ENCODE results near the gene MINDY2. TPM values are rescaled to one million over a fixed set of nuclear protein-coding genes. Genes with fewer than 3 reads are reported as not detected.
A peak's percentile ranks its signal among the peaks of the same experiment; 100 is the strongest.

The MINDY2 gene
- polyA plus RNA-seq: 6.1 to 11.2 TPM (median 6.8 TPM) in 3 replicates
- 18.8 TPM for polyA plus RNA-seq (2011; ENCODE audit: low read depth)
- polyA plus RNA-seq (2011; cell fraction: cytosol; rRNA removed): 4.3 and 7.3 TPM in 2 replicates
- polyA plus RNA-seq (2011; cell fraction: nucleus; rRNA removed): 7.3 and 9.3 TPM in 2 replicates
- polyA plus RNA-seq (2012; ENCODE audit: low replicate concordance): 8.4 and 10.4 TPM in 2 replicates
- 8.8 to 49.9 TPM (median 15.1 TPM) in 3 replicates for polyA minus RNA-seq
- 16.7 TPM for polyA minus RNA-seq (2011; cell fraction: cytosol; rRNA and poly(A)+ RNA removed)
- polyA minus RNA-seq (2011; cell fraction: nucleus; rRNA and poly(A)+ RNA removed): 10.9 and 19.9 TPM in 2 replicates

DNA sequence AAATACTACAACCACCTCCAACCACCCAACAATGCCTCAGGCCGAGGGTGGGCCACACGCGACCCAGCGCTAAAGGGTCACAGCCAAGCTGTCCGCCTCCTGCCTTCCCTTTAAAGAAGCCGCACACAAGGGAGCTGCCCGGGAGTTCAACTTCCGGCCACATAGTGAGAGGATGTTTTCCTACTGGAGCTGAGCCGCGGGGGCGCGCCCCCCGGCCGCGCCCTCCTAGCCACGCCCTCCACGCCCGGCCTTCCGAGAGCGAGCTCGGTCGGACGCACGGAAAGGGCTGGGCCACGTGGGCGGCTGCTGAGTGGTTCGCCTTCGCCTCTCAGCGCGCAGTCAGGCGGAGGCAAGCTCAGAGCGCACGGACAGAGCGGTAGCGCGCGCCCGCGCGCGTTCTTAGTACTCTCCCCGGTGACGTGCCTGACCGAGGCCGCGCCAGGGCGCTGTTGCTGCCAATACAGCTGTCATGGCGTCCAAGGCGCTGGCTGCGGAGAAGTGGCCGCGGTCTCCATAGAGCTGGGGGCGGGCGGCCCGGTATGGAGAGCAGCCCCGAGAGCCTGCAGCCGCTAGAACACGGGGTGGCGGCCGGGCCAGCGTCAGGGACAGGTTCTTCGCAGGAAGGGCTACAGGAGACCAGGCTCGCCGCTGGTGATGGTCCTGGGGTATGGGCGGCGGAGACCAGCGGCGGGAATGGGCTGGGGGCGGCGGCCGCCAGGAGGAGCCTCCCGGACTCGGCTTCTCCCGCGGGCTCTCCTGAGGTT lies at the start of gene MINDY2:
MINDY2 (plus strand) TSS at position 446 of the 764 bp plus-strand sequence; CDS start at position 540, 94 bp downstream.
- peak; percentile 59 for FAIRE-seq
- dilution Hi-C loops (cut with MboI; ENCODE audit: extremely low pct_ligation_motif_present, low sequenced_read_pairs): no loop called here
- peaks cover 0 to 2% of the 10 kb centered on the region in 2 experiments for H3K36me3 ChIP-seq (ENCODE audit: control insufficient read depth in 2 of 2, extremely low read depth in 1 of 2, insufficient read depth in 2 of 2, low read length in 2 of 2)

DNA sequence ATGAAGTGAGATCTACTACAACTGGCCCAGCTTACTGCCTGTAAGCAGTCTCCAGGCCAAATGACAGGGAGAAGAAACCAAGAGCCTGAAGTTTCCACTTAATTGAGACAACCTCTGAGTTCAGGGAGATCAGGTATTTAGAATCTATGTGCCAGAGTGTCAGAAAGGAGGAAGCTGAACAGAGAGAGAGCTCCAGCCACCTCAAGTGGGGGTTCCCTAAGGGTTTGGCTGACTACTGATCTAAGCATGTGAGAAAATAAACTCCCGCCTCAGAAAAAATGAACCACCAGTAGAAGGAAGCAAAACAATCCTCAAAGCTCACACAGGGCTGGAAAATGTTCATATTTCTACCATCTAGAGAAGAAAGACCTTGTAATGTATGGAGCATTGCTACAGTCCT lies 46.6 kb upstream of the MINDY2 start:
- Histone ChIP-seq H3K9me1 (ENCODE audit: control insufficient read depth, extremely low read depth, insufficient read depth, low read length) (no peaks in the 10 kb centered on the region), H4K20me1 (ENCODE audit: control insufficient read depth, extremely low read depth, insufficient read depth, low read length) (peaks cover 3% of the 10 kb centered on the region), H3K9me3 (ENCODE audit: control insufficient read depth, low read depth, low read length) (no peaks in the 10 kb centered on the region), H3K27ac (ENCODE audit: control insufficient read depth, insufficient read depth, low read length) (no peak overlapping the region), H2AFZ (ENCODE audit: control insufficient read depth, low read length) (no peak overlapping the region), H3K79me2 (ENCODE audit: control insufficient read depth, insufficient read depth, low read length) (peaks cover 98% of the 10 kb centered on the region), H3K27me3 (ENCODE audit: control insufficient read depth, extremely low read depth, insufficient read depth, low read length) (no peaks in the 10 kb centered on the region), H3K4me3 (ENCODE audit: control insufficient read depth in 2 of 3, extremely low read depth in 1 of 3, insufficient read depth in 2 of 3, low read depth in 1 of 3, low read length in 3 of 3) (no peak overlapping the region), H3K4me1 (ENCODE audit: control insufficient read depth, extremely low read depth, insufficient read depth, low read length) (no peaks in the 10 kb centered on the region), H3K9ac (ENCODE audit: control insufficient read depth, extremely low read depth, insufficient read depth, low read length) (no peak overlapping the region), H3K36me3 (ENCODE audit: control insufficient read depth in 2 of 2, extremely low read depth in 1 of 2, insufficient read depth in 2 of 2, low read length in 2 of 2) (no peaks in the 10 kb centered on the region), H3K4me2 (ENCODE audit: control insufficient read depth, extremely low read depth, insufficient read depth, low read depth, low read length) (no peak overlapping the region)
- no peak for TF ChIP-seq EZH2 (IDR thresholded peaks at IDR 0.05; ENCODE audit: low read length)
- TF ChIP-seq, protein P1, sequence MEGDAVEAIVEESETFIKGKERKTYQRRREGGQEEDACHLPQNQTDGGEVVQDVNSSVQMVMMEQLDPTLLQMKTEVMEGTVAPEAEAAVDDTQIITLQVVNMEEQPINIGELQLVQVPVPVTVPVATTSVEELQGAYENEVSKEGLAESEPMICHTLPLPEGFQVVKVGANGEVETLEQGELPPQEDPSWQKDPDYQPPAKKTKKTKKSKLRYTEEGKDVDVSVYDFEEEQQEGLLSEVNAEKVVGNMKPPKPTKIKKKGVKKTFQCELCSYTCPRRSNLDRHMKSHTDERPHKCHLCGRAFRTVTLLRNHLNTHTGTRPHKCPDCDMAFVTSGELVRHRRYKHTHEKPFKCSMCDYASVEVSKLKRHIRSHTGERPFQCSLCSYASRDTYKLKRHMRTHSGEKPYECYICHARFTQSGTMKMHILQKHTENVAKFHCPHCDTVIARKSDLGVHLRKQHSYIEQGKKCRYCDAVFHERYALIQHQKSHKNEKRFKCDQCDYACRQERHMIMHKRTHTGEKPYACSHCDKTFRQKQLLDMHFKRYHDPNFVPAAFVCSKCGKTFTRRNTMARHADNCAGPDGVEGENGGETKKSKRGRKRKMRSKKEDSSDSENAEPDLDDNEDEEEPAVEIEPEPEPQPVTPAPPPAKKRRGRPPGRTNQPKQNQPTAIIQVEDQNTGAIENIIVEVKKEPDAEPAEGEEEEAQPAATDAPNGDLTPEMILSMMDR (optimal IDR thresholded peaks at IDR 0.05 in 1 of 3, IDR thresholded peaks at IDR 0.05 in 1 of 3, conservative IDR thresholded peaks at IDR 0.05 in 1 of 3; ENCODE audit: extremely low read depth in 1 of 3, insufficient read depth in 2 of 3, low read length in 3 of 3): no peak
- no peak for DNase-seq (ENCODE audit: low read depth, low spot score)
- FAIRE-seq: no peak
- dilution Hi-C loops (cut with MboI; ENCODE audit: extremely low pct_ligation_motif_present, low sequenced_read_pairs): no loop called here

More for the DNA sequence above, at the start of gene MINDY2:
- peak within 1 kb of the TSS; percentile 85 for H3K27ac ChIP-seq (ENCODE audit: control insufficient read depth, insufficient read depth, low read length)
- TF ChIP-seq, protein P1 (optimal IDR thresholded peaks at IDR 0.05 in 1 of 3, IDR thresholded peaks at IDR 0.05 in 1 of 3, conservative IDR thresholded peaks at IDR 0.05 in 1 of 3; ENCODE audit: extremely low read depth in 1 of 3, insufficient read depth in 2 of 3, low read length in 3 of 3): peak in 1 of 3 experiments; percentile 59
- no peak for TF ChIP-seq EZH2 (IDR thresholded peaks at IDR 0.05; ENCODE audit: low read length)
- peaks cover 2% of the 10 kb centered on the region for H3K4me1 ChIP-seq (ENCODE audit: control insufficient read depth, extremely low read depth, insufficient read depth, low read length)
- peak; percentile 81 for DNase-seq (ENCODE audit: low read depth, low spot score)
- H3K9ac ChIP-seq (ENCODE audit: control insufficient read depth, extremely low read depth, insufficient read depth, low read length): peak within 1 kb of the TSS; percentile 90
- peak within 1 kb of the TSS; percentile 94 for H3K4me2 ChIP-seq (ENCODE audit: control insufficient read depth, extremely low read depth, insufficient read depth, low read depth, low read length)
- no peaks in the 10 kb centered on the region for H3K9me1 ChIP-seq (ENCODE audit: control insufficient read depth, extremely low read depth, insufficient read depth, low read length)
- no peaks in the 10 kb centered on the region for H3K27me3 ChIP-seq (ENCODE audit: control insufficient read depth, extremely low read depth, insufficient read depth, low read length)
- H3K79me2 ChIP-seq (ENCODE audit: control insufficient read depth, insufficient read depth, low read length): peaks cover 47% of the 10 kb centered on the region
- no peaks in the 10 kb centered on the region for H3K9me3 ChIP-seq (ENCODE audit: control insufficient read depth, low read depth, low read length)
- peak within 1 kb of the TSS; percentile 98 to 100 (median 98) for H3K4me3 ChIP-seq (ENCODE audit: control insufficient read depth in 2 of 3, extremely low read depth in 1 of 3, insufficient read depth in 2 of 3, low read depth in 1 of 3, low read length in 3 of 3)
- H2AFZ ChIP-seq (ENCODE audit: control insufficient read depth, low read length): peak within 1 kb of the TSS; percentile 91
- no peaks in the 10 kb centered on the region for H4K20me1 ChIP-seq (ENCODE audit: control insufficient read depth, extremely low read depth, insufficient read depth, low read length)

Measured in keratinocyte (primary cell).